Stomach smooth muscle (tissue), 2 donors: ENCODE measurements around the gene MAP3K7CL.

ENCODE experiments used
- H3K27ac ChIP-seq: one replicate; pipeline ENCODE4 v1.7.0; 2013; ENCODE audit warnings: mild to moderate bottlenecking, low read length, inconsistent platforms
- H3K27me3 ChIP-seq, 2 donors: one replicate each; pipeline ENCODE4 v1.7.0; 2013; ENCODE audit warnings: low read length in 2 of 2; ENCODE audit not compliant: insufficient read depth in 2 of 2, control insufficient read depth in 1 of 2
- H3K36me3 ChIP-seq, 2 donors: one replicate each; pipeline ENCODE4 v1.7.0; 2013; ENCODE audit warnings: low read length in 2 of 2; ENCODE audit not compliant: control insufficient read depth in 2 of 2, insufficient read depth in 2 of 2
- H3K4me1 ChIP-seq: one replicate; pipeline ENCODE4 v1.7.0; 2013; ENCODE audit warnings: low read length; ENCODE audit not compliant: control insufficient read depth, insufficient read depth
- H3K4me3 ChIP-seq, 2 donors: one replicate each; pipeline ENCODE4 v1.7.0; 2013; ENCODE audit warnings: low read length in 2 of 2
- H3K9ac ChIP-seq, 2 donors: one replicate each; pipeline ENCODE4 v1.7.0; 2013; ENCODE audit warnings: low read length in 2 of 2, mild to moderate bottlenecking in 1 of 2
- H3K9me3 ChIP-seq, 2 donors: one replicate each; pipeline ENCODE4 v1.7.0; 2013; ENCODE audit warnings: low read length in 2 of 2; ENCODE audit not compliant: control insufficient read depth in 2 of 2
- donor health status: healthy.
- donor health status: Pancreatic carcinoma.

MAP3K7CL gene, protein sequence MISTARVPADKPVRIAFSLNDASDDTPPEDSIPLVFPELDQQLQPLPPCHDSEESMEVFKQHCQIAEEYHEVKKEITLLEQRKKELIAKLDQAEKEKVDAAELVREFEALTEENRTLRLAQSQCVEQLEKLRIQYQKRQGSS

DNA sequence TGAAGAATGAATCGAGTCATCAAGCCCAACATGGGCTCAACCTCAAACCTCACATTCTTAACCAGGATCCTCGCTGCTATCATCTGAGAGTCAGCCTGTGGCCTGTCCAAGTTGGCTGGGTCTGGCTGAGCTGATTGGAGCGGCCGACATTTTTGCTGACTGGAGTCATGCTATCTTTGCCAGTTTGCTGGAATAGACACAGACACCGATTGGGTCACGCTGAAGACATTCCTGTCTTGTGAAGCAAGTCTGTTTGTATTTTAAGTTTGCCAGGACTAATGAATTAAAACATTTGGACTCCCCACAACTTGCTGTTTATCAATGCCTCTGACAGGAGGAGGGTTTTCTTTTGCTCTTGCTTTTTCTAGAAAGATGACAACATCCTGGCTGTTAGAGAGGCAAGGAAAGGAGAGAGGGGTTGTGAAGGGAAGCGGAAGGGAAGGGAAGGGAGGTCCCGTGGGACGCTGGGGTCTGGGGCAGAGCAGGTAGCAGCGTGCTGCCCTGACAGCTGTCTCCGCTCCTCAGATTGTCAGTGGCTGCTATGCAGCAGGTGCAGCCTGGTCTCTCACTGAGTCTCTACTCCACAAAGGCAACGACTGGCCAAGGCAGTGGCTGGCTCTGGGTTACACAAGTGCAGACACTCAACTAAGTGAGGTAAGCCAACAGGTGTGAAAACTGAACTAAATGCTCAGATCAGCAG is at the start of gene MAP3K7CL:
Gene MAP3K7CL, plus strand, starts transcription at position 375 of the 700 bp plus-strand sequence. CDS start 2,701 bp downstream, outside the sequence.
- Histone ChIP-seq H3K4me1 (peaks cover 9% of the 10 kb centered on the region), H3K27ac (no peak within 1 kb of the TSS), H3K4me3 (no peak within 1 kb of the TSS)

DNA sequence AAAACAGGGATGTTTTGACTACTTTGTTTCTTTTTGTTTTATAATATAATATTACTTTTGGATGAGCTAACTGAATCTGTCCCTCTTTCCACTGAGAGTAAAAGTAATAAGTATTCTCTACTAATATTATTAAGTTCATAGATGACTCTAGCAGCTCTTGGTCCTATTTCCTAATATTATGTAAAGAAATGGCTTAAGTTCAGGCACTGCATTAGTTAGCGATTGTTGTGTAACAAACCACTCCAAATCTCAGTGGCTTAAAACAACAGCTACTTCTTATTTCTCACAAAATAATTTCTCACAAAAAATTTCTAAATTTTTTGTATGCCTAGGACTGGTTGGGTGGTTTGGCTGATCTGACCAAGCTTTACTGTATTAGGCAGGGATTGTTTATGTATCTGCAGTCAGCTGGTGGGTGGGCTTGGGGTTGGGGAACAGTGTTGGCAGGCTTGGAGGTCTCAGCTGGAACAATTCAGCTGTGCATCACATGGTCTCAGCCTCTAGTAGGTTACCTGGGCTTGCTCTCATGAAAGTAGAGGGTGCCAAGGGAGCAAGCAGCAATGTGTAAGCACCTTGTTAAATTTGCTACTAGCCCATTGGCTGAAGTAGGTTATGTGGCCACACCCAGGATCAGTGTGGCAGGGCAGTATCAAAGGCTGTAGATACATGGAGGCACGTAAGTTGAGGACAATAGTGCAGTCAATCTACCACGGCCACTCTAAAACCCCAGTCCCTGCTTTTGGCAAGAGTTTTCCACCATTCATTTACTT is 48.2 kb upstream of the MAP3K7CL start:
- H3K4me1 ChIP-seq, result peaks cover 4% of the 10 kb centered on the region
- no peak overlapping the region for H3K4me3 ChIP-seq
- H3K9me3 ChIP-seq, result no peaks in the 10 kb centered on the region
- no peak overlapping the region for H3K9ac ChIP-seq
- H3K27ac ChIP-seq, result no peak overlapping the region
- H3K27me3 ChIP-seq, result no peaks in the 10 kb centered on the region
- H3K36me3 ChIP-seq, result no peaks in the 10 kb centered on the region

More for the DNA sequence above, at the start of gene MAP3K7CL:
- Histone ChIP-seq H3K27me3 (no peaks in the 10 kb centered on the region), H3K9me3 (no peaks in the 10 kb centered on the region), H3K9ac (no peak within 1 kb of the TSS), H3K36me3 (no peaks in the 10 kb centered on the region)

DNA sequence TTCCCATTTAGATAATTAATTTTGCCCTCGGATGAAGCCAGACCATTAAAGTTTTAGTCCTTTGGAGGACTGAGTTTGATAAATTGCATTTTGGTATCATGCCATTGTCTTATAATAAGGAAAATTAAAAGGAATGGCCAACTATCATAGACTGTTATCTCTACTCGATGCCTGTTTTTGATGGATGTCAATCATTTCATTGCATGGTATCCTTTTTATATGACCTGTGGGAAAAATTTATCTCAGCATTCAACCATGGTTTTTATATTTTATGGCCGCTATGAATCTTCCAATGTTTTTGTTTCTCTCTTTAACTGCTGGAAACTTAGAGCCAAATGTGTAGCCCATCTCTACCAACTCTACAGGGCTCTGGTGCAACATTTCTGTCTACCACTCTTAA is 47.1 kb upstream of the MAP3K7CL start:
- Histone ChIP-seq H3K36me3 (no peaks in the 10 kb centered on the region), H3K27me3 (no peaks in the 10 kb centered on the region), H3K4me1 (peaks cover 4% of the 10 kb centered on the region), H3K27ac (no peak overlapping the region), H3K9me3 (no peaks in the 10 kb centered on the region), H3K9ac (no peak overlapping the region), H3K4me3 (no peak overlapping the region)

DNA sequence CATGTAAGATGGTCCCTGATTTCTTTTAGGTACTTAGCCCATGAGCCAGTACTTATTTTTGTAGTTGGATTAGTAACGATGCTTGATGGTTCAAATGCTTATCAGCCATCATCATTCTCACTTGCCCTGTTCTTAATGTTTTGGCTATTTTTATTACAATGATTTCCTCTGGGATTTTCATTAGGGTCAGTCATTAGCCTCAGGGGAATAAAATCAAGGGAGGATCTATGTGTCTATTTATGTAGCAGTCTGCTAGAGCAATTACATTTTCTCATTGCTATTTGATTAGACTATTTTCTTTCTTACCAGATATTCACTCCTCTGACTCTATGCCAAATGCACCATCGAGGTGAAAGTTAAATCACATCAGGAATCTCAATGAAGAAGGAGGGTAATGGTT is 46.1 kb upstream of the MAP3K7CL start:
- no peaks in the 10 kb centered on the region for H3K27me3 ChIP-seq
- H3K9ac ChIP-seq, result no peak overlapping the region
- no peak overlapping the region for H3K4me3 ChIP-seq
- H3K4me1 ChIP-seq, result no peaks in the 10 kb centered on the region
- no peaks in the 10 kb centered on the region for H3K36me3 ChIP-seq
- no peak overlapping the region for H3K27ac ChIP-seq
- H3K9me3 ChIP-seq, result no peaks in the 10 kb centered on the region

DNA sequence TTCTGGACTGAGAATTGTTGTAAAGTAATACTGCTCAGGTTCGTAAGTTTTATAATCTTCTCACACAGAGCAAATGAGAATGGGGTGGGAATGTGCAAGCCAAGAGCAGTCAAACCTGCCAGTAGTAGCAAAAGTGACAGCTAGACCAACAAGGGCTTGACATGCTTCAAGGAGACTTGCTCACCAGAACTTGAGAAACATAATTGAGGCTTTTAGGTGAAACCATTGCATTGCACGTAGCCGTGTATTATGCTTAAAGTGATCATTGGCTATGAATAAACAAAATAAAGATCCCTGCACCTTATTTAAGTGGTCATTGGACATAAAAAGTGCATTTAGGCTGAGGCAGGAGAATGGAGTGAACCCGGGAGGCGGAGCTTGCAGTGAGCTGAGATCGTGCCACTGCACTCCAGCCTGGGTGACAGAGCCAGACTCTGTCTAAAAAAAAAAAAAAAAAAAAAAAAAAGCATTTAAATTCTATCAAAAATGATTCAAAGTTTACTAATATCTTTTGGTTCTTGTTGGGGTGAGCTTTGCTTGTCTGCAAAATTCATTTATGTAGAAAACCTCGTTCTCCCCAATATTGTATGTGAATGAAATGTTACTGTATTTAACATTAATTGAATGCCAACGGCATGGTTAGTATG is 45.2 kb upstream of the MAP3K7CL start:
- no peak overlapping the region for H3K27ac ChIP-seq

DNA sequence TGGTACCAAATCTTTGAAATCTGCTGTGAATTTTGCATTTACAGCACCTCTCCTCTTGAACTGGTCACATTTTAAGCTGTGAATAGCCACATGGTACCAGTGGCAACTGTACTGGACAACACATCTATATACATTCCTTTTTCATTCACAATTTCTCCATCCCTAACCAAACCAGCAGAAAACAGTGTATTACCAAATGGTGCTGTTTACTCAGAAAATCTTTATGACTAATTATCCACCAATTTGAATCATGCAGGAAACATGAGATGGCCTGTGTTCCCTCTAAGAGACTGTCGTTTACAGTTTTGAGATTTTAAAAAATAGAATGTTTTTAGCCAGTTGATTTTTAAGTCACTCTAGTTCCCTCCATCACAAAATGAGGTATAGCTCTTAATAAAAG is 39.4 kb upstream of the MAP3K7CL start:
- Histone ChIP-seq H3K36me3 (no peaks in the 10 kb centered on the region), H3K4me1 (peaks cover 3% of the 10 kb centered on the region), H3K27ac (no peak overlapping the region), H3K9me3 (no peaks in the 10 kb centered on the region), H3K4me3 (no peak overlapping the region), H3K9ac (no peak overlapping the region), H3K27me3 (no peaks in the 10 kb centered on the region)

More for the DNA sequence above, 45.2 kb upstream of the MAP3K7CL start:
- Histone ChIP-seq H3K9me3 (no peaks in the 10 kb centered on the region), H3K4me3 (no peak overlapping the region), H3K4me1 (no peaks in the 10 kb centered on the region), H3K27me3 (no peaks in the 10 kb centered on the region), H3K9ac (no peak overlapping the region), H3K36me3 (no peaks in the 10 kb centered on the region)

DNA sequence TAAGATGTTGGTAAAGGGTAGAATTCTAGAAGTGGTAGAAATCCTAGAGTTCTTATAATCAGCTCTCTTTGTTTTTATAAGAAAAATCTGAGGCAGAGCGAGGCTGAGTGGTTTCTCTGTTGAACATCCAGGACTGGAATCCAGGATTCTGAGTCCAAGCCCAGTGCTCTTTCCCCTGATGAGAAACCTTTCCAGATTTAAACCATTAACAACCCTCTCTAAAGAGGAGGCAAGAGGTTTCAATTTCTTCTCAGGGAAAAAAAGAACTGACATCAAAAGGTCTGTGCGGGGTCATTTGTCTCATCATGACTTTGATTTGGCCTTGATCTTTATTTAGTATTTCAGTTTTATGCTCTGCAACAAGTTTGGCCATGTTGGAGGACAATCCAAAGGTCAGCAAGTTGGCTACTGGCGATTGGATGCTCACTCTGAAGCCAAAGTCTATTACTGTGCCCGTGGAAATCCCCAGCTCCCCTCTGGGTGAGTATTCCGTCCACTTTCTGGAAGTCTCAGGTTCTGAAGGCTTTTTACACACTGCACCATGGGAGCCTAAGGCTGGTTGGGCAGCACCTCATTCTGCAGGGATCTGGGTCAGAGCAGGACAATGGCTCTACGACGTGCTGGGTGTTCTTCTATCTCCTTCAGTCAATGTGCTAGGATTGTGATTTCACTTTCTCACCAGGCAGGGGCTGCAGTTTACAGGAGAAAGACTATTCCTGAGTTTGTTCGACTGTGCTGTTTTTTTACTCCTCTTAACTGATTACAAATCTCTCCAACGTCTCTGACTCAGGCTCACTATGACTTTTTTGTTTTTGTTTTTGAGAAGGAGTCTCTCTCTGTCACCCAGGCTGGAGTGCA is 38.1 kb upstream of the MAP3K7CL start:
- H3K9ac ChIP-seq, result no peak overlapping the region
- no peak overlapping the region for H3K27ac ChIP-seq
- peaks cover 3% of the 10 kb centered on the region for H3K4me1 ChIP-seq
- H3K27me3 ChIP-seq, result no peaks in the 10 kb centered on the region
- H3K36me3 ChIP-seq, result no peaks in the 10 kb centered on the region
- no peaks in the 10 kb centered on the region for H3K9me3 ChIP-seq
- H3K4me3 ChIP-seq, result peak overlapping the region in 1 of 2 donors; percentile 15

DNA sequence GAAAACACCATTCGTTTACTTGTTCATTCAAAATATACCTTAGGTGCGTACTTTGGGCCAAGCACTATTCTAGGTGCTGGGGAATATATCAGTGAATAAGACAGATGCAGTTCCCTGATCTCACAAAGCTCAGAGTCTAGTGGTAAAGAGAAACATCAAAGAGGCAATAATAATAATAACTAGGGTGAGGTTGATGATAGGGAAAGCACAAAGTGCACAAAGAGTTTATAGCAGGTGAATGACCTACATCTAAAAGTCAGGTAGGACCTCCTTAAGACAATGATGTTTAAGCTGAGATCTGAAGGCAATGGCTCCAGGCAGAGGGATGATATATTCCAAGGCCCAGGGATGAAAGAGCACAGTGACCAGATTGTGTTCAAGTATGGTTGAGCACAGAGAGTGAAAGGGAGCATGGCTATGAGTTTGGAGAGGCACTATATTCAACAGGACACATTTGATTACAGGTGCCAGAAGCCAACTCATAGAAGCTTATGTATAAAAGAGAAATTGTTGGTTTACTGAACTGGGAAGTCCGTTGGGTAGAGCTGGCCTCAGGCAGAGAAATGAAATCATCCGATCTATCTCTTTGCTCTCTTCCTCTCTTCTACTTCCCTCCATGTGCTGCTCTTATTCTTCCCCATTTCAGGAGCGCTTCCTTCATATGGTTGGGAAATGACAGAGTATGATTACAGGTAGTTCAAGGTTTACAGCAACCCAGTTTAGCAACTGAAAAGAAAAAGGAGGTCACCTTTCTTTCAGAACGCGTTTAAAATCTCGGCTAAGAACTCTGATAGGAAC is 34.0 kb upstream of the MAP3K7CL start:
- Histone ChIP-seq H3K27ac (no peak overlapping the region), H3K4me3 (no peak overlapping the region), H3K9ac (no peak overlapping the region), H3K36me3 (no peaks in the 10 kb centered on the region), H3K9me3 (no peaks in the 10 kb centered on the region), H3K4me1 (peaks cover 3% of the 10 kb centered on the region), H3K27me3 (no peaks in the 10 kb centered on the region)

DNA sequence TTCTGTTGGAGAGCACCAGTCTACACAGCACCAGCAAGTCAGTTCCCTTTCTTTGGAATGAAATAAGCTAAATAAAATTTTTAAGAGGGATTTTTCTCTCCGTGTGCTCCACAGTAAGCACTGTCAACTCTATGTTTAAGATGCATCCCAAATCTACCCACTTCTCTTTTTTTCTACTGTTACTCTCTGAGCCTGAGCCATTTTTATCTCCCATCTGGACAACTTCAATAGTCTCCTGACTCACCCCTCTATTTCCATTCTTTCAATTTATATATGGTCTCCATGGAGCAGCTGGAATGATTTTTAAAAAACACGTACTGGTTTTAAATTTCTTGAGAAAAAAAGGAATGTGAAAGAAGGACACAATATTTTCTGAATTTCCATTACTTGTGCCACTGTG is 32.3 kb upstream of the MAP3K7CL start:
- no peaks in the 10 kb centered on the region for H3K27me3 ChIP-seq

More for the DNA sequence above, 32.3 kb upstream of the MAP3K7CL start:
- H3K9me3 ChIP-seq, result no peaks in the 10 kb centered on the region
- no peak overlapping the region for H3K9ac ChIP-seq
- peaks cover 2% of the 10 kb centered on the region for H3K4me1 ChIP-seq
- H3K4me3 ChIP-seq, result no peak overlapping the region
- H3K27ac ChIP-seq, result no peak overlapping the region
- no peaks in the 10 kb centered on the region for H3K36me3 ChIP-seq
